OCI-LY1 (cell line): ENCODE data around the gene TCP11.

Experiments used
- H2AFZ ChIP-seq: fragments of 200-600 bp; sonication (generic), shearing (Covaris generic); 2 replicates; pipeline ENCODE4 v1.6.0; 2014; ENCODE audit warnings: antibody characterized with exemption, mild to moderate bottlenecking, low read length
- H3F3A ChIP-seq: fragments of 200-600 bp; sonication (generic), shearing (Covaris generic); 2 replicates; pipeline ENCODE4 v1.6.0; 2014; ENCODE audit warnings: mild to moderate bottlenecking, antibody characterized with exemption, low read length, moderate library complexity; ENCODE audit not compliant: insufficient read depth
- H3K27ac ChIP-seq: fragments of 200-600 bp; sonication (generic); 2 replicates; pipeline ENCODE4 v1.5.1; 2014; ENCODE audit warnings: low read length, mixed run types, mild to moderate bottlenecking, low read depth; ENCODE audit not compliant: poor library complexity, severe bottlenecking
- H3K27me3 ChIP-seq: fragments of 200-600 bp; sonication (generic); 2 replicates; pipeline ENCODE4 v1.6.0; 2014; ENCODE audit warnings: antibody characterized with exemption, mild to moderate bottlenecking, low read length, moderate library complexity; ENCODE audit not compliant: insufficient read depth
- H3K36me3 ChIP-seq: fragments of 200-600 bp; sonication (generic); 2 replicates; pipeline ENCODE4 v1.6.1; 2014; ENCODE audit warnings: mild to moderate bottlenecking, antibody characterized with exemption, low read length, moderate library complexity, mixed read lengths; ENCODE audit not compliant: insufficient read depth
- H3K4me1 ChIP-seq: fragments of 200-600 bp; sonication (generic); 2 replicates; pipeline ENCODE4 v1.5.1; 2014; ENCODE audit warnings: mild to moderate bottlenecking, low read length, moderate library complexity; ENCODE audit not compliant: insufficient read depth, severe bottlenecking
- H3K4me2 ChIP-seq: fragments of 200-600 bp; sonication (generic), shearing (Covaris generic); 2 replicates; pipeline ENCODE4 v1.6.1; 2014; ENCODE audit warnings: low read length
- H3K4me3 ChIP-seq: fragments of 200-600 bp; sonication (generic); 2 replicates; pipeline ENCODE4 v1.5.1; 2014; ENCODE audit warnings: low read length, low read depth, mild to moderate bottlenecking, mixed read lengths; ENCODE audit not compliant: poor library complexity, severe bottlenecking
- H3K79me2 ChIP-seq: fragments of 200-600 bp; shearing (Covaris generic); 2 replicates; pipeline ENCODE4 v1.6.1; 2016; ENCODE audit warnings: mixed run types, low read length, mixed read lengths; ENCODE audit not compliant: insufficient read depth
- H3K9ac ChIP-seq: fragments of 200-600 bp; sonication (generic), shearing (Covaris generic); 2 replicates; pipeline ENCODE4 v1.6.1; 2014; ENCODE audit warnings: mild to moderate bottlenecking, low read length, mixed read lengths
- H3K9me2 ChIP-seq: fragments of 200-600 bp; sonication (generic), shearing (Covaris generic); 2 replicates; pipeline ENCODE4 v1.6.1; 2014; ENCODE audit warnings: low read depth, mild to moderate bottlenecking, low read length, mixed read lengths
- H3K9me3 ChIP-seq: fragments of 200-600 bp; shearing (Covaris generic); 2 replicates; pipeline ENCODE4 v1.6.1; 2014; ENCODE audit warnings: low read length, mixed read lengths
- H4K20me1 ChIP-seq: fragments of 200-600 bp; sonication (generic), shearing (Covaris generic); 2 replicates; pipeline ENCODE4 v1.6.0; 2016; ENCODE audit warnings: mild to moderate bottlenecking, low read length; ENCODE audit not compliant: insufficient read depth
- CTCF ChIP-seq: fragments of 200-600 bp; sonication (generic), shearing (Covaris generic); IDR thresholded peaks from 2 replicates; pipeline ENCODE4 v1.5.1; 2017; ENCODE audit warnings: mild to moderate bottlenecking, antibody characterized with exemption, low read length, moderate library complexity, mixed read lengths
- EZH2 ChIP-seq: fragments of 200-600 bp; sonication (generic), shearing (Covaris generic); IDR thresholded peaks from 2 replicates; pipeline ENCODE4 v1.8.0; 2017; ENCODE audit warnings: borderline replicate concordance, mixed run types, mild to moderate bottlenecking, antibody characterized with exemption, low read length, moderate library complexity, mixed read lengths

The TCP11 gene

GRCh38 chr6:35080821-35081425, 60.2 kb downstream of the TCP11 start:
- Histone ChIP-seq H3F3A (no peaks in the 10 kb centered on the region), H3K9me2 (no peaks in the 10 kb centered on the region), H3K9ac (no peak overlapping the region), H4K20me1 (no peaks in the 10 kb centered on the region), H3K79me2 (no peaks in the 10 kb centered on the region), H2AFZ (no peak overlapping the region), H3K4me2 (no peak overlapping the region), H3K4me3 (no peak overlapping the region), H3K9me3 (no peaks in the 10 kb centered on the region), H3K27me3 (no peaks in the 10 kb centered on the region), H3K27ac (no peak overlapping the region), H3K36me3 (no peaks in the 10 kb centered on the region), H3K4me1 (no peaks in the 10 kb centered on the region)
- TF ChIP-seq CTCF, result no peak
- no peak for TF ChIP-seq EZH2

- no peak overlapping the region for H3K27ac ChIP-seq
- H3K36me3 ChIP-seq, result no peaks in the 10 kb centered on the region
- H3K9ac ChIP-seq, result no peak overlapping the region
- H2AFZ ChIP-seq, result no peak overlapping the region
- no peaks in the 10 kb centered on the region for H4K20me1 ChIP-seq
- no peaks in the 10 kb centered on the region for H3F3A ChIP-seq
- no peaks in the 10 kb centered on the region for H3K27me3 ChIP-seq
- no peaks in the 10 kb centered on the region for H3K4me1 ChIP-seq
- TF ChIP-seq CTCF, result no peak
- TF ChIP-seq EZH2, result no peak
- no peaks in the 10 kb centered on the region for H3K9me2 ChIP-seq
- H3K4me2 ChIP-seq, result no peak overlapping the region
- no peaks in the 10 kb centered on the region for H3K79me2 ChIP-seq
- no peaks in the 10 kb centered on the region for H3K9me3 ChIP-seq
- no peak overlapping the region for H3K4me3 ChIP-seq
Measured at GRCh38 chr6:35080016-35080680, 61.0 kb downstream of the TCP11 start.

GRCh38 chr6:35079311-35080000, 61.7 kb downstream of the TCP11 start:
- Histone ChIP-seq H3K36me3 (no peaks in the 10 kb centered on the region), H3K9me2 (no peaks in the 10 kb centered on the region), H3K27me3 (no peaks in the 10 kb centered on the region), H4K20me1 (no peaks in the 10 kb centered on the region), H3F3A (no peaks in the 10 kb centered on the region), H3K27ac (no peak overlapping the region), H3K9me3 (no peaks in the 10 kb centered on the region), H2AFZ (no peak overlapping the region), H3K4me3 (no peak overlapping the region), H3K4me1 (no peaks in the 10 kb centered on the region), H3K79me2 (no peaks in the 10 kb centered on the region), H3K9ac (no peak overlapping the region), H3K4me2 (no peak overlapping the region)
- TF ChIP-seq CTCF (no peak), EZH2 (no peak)
